GM18907 (cell line): ENCODE data around the gene LPAR2.
"Not testable (repeated sequence)": the region's sequence is repeated elsewhere in the genome, so short reads cannot be mapped to it uniquely, and the experiment has no call there.

Source experiments
- ATAC-seq: cut with Tn5 transposase; IDR thresholded peaks from one replicate; pipeline ENCODE4 v1.9.1; 2021; ENCODE audit warnings: mild to moderate bottlenecking, moderate library complexity; ENCODE audit not compliant: unreplicated experiment

The LPAR2 gene

GRCh38 chr19:19627621-19628500 is at the start of gene LPAR2:
LPAR2 (minus strand) TSS chr19:19628220; CDS start chr19:19627275, 945 bp downstream.
- ATAC-seq, result peak; percentile 57

- ATAC-seq, result no peak
These were observed 49.6 kb upstream of the LPAR2 start for GRCh38 chr19:19677579-19677978.

- no peak for ATAC-seq
These were observed 46.3 kb upstream of the LPAR2 start for GRCh38 chr19:19674315-19674714.

- ATAC-seq, result no peak
These were observed 44.8 kb upstream of the LPAR2 start for GRCh38 chr19:19672816-19673215.

GRCh38 chr19:19670070-19670551 is 42.1 kb upstream of the LPAR2 start:
- no peak for ATAC-seq

- ATAC-seq, result peak; percentile 73
These were observed 40.4 kb upstream of the LPAR2 start, which contains the start of gene ZNF101 for GRCh38 chr19:19668230-19669012. ZNF101 (plus strand) TSS chr19:19668839; CDS start chr19:19668964, 125 bp downstream.

- not testable (repeated sequence) for ATAC-seq
These were observed 37.5 kb upstream of the LPAR2 start for GRCh38 chr19:19665420-19665948.

- ATAC-seq, result peak; percentile 76
These were observed 35.5 kb upstream of the LPAR2 start, which contains the start of gene ATP13A1 for GRCh38 chr19:19663256-19664120. ATP13A1 (minus strand) TSS chr19:19663676; CDS start chr19:19663666, 10 bp downstream.

GRCh38 chr19:19662871-19663255 is 34.8 kb upstream of the LPAR2 start:
- ATAC-seq, result no peak

- no peak for ATAC-seq
These were observed 34.3 kb upstream of the LPAR2 start for GRCh38 chr19:19662344-19662743.

- ATAC-seq, result peak; percentile 46
These were observed 33.7 kb upstream of the LPAR2 start for GRCh38 chr19:19661675-19662251.

GRCh38 chr19:19661141-19661674 is 33.2 kb upstream of the LPAR2 start:
- ATAC-seq, result no peak

- ATAC-seq, result no peak
These were observed 31.7 kb upstream of the LPAR2 start for GRCh38 chr19:19659646-19660245.

- no peak for ATAC-seq
These were observed 29.4 kb upstream of the LPAR2 start for GRCh38 chr19:19657397-19657783.

GRCh38 chr19:19656451-19657396 is 28.7 kb upstream of the LPAR2 start:
- ATAC-seq, result no peak

- no peak for ATAC-seq
These were observed 27.8 kb upstream of the LPAR2 start for GRCh38 chr19:19655641-19656343.

GRCh38 chr19:19655051-19655594 is 27.1 kb upstream of the LPAR2 start:
- no peak for ATAC-seq
